Measurements from ENCODE around the gene TMIGD2.
"Not testable (repeated sequence)": the region's sequence is repeated elsewhere in the genome, so short reads cannot be mapped to it uniquely, and the experiment has no call there.

TMIGD2 gene, protein sequence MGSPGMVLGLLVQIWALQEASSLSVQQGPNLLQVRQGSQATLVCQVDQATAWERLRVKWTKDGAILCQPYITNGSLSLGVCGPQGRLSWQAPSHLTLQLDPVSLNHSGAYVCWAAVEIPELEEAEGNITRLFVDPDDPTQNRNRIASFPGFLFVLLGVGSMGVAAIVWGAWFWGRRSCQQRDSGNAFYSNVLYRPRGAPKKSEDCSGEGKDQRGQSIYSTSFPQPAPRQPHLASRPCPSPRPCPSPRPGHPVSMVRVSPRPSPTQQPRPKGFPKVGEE

DNA sequence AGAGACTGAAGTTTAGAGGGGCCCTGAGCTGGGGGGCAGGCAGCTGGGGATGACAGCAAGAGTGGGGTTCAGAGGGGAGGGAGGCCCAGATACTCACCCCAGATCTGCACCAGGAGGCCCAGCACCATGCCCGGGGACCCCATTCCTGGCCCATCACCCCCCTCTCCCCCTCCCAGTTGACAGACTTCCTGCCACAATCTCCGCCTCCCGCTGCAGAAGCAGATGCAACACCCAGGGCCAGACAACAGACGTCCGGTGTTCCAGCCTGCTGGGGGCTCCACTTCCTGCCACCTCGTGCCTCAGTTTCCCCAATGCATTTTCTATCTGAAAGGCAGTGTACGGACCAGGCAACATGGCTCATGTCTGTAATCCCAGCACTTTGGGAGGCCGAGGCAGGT lies at the start of gene TMIGD2:
Gene TMIGD2, minus strand, starts transcription at position 147 of the 398 bp plus-strand sequence. Its CDS starts 4 bp downstream, at position 143.
- DNase-seq: no peak

DNA sequence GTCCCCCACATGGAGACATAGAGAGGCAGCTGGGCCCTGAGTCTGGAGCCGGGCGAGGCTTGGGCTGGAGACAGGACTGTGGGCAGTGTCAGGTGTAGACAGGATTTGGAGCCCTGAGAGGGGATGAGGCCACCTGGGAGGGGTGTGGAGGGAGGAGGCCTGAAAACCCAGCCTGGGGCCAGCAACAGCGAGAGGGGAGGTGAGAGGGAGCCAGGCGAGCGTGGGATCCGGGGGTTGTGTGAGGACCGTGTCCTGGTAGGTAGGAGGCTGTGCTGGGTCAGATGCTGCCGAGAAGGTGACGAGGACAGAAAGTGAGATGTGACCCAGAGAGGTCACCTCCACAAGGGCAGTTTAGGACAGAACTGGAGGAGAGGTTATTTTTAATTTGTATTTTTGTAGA lies 48.5 kb upstream of the TMIGD2 start:
- DNase-seq: no peak

DNA sequence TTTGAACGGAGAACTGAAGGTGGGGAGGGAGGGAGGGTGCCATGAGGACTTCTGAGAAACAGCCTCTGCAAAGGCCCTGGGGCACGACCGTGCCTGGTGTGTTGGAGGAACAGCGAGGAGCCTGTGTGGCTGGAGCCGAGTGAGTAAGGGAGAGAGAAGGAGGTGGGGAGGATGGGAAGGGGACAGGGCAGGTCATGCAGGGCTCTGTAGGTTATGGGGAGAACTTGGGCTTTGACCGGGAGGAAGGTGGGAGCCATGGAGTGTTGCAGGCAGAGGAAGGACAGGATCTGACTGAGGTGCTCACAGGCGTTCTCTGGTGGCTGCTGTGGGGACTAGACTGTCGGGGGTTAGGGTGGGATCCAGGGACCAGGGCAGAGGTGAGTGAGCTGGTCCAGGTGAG lies 47.9 kb upstream of the TMIGD2 start:
- no peak for DNase-seq

DNA sequence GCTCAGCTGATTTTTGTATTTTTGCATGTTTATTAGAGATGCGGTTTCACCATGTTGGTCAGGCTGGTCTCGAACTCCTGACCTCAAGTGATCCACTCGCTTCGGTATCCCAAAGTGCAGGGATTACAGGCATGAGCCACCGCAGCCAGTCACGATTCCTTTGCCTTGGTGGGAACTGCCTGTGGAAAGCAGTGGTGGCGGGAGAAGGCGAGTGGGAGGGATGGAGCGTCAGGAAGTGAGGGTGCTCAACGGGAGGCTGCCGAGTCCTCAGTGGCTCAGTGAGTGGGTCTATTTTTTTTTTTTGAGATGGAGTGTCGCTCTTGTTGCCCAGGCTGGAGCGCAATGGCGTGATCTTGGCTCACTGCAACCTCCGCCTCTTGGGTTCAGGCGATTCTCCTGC lies 47.0 kb upstream of the TMIGD2 start:
- DNase-seq: not testable (repeated sequence)

DNA sequence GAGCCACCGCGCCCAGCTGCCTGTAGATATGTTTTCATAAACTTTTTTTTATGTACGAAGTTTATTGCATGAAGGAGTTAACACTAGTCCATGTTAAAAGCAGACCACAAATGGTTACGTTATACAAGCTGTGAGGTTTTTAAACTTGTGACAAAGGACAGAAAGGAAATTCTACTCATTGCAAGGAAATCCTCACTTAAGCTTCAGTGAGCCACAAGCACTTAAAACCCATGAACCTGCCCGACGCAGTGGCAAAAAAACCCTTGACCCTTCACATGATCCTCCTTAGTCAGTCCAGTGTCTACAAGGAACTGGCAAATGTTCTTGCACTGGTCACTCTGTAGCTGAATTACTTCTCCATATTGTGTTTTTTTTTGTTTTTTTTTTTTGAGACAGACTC lies 45.3 kb upstream of the TMIGD2 start:
- DNase-seq: no peak

DNA sequence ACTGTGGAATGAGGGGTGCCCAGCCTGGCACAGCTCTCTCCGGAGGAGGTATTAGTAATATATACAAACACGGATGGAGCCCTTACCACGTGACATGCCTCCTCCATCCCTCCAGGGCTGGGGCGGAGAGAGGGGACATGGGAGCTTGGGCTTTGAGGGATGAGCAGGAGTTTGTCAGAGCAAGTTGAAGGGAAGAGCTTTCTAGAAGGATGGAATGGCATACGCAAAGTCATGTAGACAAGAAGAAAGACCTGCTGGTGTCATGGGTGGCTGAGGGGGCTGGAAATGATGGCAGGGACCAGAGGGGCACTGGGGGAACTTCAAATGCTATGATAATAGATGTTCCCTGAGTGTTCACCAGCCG lies 43.8 kb upstream of the TMIGD2 start:
- DNase-seq: no peak

DNA sequence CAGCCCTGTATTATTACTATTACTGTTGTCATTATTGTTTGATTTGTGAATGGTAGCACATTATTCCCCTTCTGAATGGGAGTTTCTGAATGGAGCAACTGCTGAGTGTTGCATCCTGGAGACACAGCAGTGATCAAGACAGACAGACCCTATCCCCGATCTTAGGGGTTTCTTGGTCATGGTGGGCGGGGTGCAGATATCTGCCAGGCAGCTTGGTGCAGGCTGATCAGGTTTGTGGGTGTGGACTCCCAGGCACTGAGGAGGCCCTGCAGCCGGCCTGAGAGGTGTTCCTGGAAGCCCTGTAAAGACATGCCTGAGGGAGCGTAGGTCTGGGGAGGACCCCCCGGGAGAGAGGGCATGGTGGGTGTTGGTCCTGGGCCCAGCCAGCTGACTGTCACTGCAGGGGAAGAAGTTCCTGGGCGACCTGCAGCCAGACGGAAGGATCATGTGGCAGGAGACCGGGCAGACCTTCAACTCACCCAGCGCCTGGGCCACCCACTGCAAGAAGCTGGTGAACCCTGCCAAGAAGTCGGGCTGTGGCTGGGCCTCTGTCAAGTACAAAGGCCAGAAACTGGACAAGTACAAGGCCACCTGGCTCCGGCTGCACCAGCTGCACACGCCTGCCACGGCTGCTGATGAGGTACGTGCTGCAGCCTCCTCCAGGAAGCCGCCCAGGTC lies 43.3 kb upstream of the TMIGD2 start:
- no peak for DNase-seq

DNA sequence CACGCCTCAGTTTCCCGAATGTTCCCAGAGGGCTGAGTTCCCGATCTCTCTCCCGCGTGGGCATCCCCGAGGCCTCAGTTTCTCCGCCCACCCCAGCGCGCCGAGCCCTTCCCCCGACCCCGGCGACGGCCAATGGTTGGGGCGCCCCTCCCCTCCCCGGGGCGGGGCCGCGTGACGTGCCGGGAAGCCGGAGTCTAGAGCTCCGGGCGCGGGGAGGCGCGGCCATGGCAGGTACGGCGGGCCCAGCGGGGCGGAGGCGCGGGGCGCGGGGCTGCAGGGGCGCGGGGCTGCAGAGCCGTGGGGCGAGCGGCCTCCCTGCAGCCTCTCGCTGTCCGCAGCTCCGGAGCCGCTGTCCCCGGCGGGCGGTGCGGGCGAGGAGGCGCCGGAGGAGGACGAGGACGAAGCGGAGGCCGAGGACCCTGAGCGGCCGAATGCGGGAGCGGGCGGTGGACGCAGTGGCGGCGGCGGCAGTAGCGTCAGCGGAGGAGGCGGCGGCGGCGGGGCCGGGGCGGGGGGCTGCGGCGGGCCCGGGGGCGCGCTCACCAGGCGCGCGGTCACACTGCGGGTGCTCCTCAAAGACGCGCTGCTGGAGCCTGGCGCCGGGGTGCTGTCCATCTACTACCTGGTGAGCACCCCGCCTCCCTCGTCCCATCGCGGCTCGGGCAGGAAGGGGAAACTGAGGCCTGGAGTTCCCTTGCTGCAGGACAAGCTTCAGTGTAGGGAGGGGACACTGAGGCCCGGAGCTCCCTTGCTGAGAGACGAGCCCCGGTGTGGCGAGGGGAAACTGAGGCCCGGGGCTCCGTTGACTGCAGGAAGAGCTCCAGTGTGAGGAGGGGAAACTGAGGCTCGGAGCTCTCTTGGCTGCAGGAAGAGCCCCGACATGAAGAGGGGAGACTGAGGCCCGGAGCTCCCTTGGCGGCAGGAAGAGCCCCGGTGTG lies 41.5 kb upstream of the TMIGD2 start, which contains the start of gene MPND:
Gene MPND, plus strand, starts transcription at position 193 of the 938 bp plus-strand sequence. Its CDS starts 32 bp downstream, at position 225.
- DNase-seq: peak; percentile 74

DNA sequence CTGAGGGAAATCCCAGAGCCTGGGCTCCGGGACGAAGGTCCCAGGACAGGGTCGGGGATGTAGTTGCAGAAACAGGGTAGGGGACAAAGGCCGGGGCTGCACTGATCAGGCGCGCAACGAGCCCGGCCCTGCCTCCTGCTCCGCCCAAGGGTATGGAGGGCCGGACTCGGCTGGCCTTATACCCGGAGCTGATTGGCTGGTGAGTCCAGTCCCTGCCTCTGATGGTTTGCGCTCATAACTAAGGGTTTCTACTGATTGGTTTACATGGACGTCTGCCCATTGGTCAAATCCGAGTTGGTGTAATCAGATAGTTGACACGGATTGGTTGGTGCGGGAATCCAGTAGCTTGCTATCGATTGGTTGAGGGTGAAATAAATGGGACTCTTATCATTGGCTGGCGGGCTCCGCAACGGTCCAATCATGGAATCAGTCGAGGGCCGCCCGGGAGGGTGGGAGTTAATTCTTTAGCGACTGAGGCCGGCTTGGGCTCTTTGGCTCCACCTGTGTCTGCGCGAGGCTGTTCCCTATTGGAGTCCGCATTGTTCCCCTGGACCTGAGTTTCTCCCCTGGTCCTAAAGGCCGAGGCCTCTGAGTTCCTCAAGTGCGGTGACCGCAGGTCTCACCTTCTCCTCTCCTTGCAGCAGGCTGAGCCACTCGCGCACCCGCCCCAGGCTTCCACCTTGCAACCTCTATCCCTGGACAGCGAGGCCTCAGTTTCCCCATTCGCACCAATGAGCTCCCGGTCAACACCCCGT lies 40.6 kb upstream of the TMIGD2 start:
- peak; percentile 93 for DNase-seq

DNA sequence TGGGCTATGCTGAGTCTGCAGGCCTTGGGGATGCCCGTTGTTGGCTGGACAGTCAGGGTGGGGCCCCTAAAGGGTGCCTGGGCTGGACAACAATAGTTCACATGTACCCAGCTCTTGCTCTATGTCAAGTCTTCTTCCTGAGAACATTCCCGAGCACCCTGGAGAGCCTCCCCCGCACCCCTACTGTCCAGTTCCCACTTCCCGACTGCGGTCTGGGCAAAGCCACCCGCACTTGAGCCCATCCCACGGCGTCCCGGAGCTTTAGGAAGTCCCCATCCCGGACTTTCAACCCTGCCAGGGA lies 40.1 kb upstream of the TMIGD2 start:
- no peak for DNase-seq

DNA sequence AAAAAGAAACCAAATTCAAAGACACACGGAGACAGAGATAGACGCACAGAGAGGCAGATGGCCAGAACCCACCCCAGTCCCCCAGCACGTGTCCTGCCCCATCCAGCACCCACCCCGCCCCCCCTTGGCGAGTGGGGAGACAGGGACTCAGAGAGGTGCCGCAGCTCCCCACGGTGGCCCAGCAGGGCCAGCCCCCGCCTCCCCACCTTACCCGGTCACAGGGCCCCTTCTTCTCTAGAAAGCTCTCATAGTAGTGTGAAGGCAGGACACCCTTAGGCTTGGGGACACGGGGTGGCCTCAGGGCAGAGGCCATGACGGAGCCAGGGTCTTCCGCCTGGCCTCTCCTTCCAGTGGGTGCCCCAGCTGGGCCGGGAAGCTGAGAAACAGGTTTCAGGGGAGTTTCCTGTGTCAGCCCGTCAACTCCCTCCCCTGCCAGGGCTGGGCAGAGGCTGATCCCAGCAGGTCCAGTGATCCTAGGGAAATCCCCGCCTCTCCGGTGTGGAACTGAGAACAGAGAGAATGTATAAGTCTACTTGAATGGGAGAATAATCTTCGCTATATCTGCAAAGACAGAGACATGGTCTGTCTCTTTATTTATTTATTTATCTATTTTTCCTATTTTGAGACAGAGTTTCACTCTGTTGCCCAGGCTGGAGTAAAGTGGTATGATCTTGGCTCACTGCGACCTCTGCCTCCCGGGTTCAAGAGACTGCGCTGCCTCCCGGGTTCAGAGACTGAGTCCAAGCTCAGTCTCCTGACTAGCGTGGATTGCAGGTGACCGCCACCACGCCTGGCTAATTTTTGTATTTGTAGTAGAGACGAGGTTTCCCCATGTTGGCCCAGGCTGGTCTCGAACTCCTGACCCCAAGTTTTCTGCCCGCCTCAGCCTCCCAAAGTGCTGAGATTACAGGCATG lies 36.5 kb upstream of the TMIGD2 start, which contains the start of gene STAP2:
Gene STAP2, minus strand, starts transcription at position 387 of the 915 bp plus-strand sequence. Its CDS starts 74 bp downstream, at position 313.
- no peak for DNase-seq

DNA sequence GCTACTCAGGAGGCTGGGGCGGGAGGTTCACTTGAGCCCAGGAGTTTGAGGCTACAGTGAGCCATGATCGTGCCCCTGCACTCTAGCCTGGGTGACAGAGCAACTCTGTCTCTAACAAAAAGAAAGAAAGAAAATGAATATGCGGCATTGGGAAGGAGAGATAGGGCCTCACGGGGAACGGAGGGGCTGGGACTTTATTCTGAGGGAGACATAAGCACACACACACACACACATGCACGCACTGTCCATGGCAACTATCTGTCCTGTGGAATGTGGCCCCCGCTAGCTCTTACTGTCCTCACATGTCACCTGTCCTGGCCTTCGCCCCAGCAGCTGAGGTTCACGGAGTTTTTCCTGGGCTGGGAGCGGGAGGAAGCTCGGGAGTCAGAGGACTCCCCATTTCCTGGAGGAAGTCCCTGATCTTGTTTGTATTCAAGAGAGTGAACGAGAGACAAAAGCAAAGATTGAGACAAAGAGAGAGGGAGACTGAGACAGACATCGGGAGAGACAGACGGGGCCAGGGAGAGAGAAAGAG lies 35.8 kb upstream of the TMIGD2 start:
- no peak for DNase-seq

DNA sequence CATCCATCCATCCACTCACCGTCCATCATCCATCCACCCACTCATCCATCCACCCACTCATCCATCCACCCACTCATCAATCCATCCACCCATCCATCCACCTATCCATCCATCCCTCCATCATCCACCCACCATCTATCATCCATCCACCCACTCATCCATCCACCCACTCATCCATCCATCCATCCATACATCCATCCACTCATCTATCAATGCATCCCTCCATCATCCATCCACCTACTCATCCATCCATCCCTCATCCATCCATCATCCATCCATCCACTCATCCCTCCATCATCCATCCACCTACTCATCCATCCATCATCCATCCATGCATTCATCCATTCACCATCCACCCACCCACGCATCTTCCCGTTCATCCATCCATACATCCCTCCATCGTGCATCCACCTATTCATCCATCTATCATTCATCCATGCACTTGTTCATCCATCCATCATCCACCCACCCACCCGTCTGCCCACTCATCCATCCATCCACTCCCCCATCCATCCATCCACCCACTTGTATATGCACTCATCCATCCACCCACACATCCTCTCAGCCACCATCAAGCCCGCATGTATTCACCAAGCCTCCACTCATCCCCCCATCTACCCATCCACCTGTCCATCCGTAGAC lies 32.9 kb upstream of the TMIGD2 start:
- no peak for DNase-seq

DNA sequence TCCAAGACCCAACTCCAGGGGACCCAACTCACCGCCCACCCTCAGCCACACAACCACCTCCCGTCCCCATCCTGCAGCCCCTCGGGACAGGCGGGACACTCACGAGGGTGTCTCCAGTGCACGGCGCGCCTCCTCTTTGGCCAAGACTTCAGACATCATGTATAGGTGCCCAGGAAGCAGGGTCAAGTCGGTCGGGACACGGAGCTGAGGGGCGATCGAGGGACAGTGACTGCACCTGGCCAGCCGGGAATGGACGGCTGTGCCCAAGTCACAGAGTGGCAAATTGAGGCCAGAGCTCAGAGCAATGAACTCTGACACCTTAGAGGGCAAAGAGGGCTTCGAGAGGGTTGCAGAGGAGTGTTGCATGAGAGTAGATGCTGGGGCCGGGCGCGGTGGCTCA lies 27.7 kb upstream of the TMIGD2 start:
- DNase-seq: no peak

DNA sequence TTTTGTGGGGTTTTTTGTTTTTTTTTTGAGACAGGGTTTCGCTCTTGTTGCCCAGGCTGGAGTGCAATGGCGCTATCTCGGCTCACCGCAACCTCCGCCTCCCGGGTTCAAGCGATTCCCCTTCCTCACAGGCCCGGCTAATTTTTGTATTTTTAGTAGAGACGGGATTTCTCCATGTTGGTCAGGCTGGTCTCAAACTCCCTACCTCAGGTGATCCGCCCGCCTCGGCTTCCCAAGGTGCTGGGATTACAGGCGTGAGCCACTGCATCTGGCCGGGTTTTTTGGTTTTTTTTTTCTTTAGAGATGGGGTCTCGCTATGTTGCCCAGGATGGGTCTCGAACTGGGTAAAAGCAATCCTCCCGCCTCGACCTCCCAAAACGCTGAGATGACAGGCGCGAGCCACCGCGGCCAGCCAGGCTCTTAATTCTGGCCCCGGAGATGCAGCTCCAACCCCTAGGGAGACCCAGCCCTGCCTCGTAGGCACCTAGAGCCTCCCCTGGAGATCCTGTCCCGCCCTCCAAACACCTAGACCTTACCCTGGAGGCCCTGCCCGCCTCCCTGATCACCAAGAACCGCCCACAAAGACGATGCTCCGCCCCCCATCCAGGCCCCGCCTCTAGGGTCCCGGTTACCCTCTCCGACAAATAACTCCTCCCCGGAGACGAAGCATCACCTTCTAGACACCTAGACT lies 26.9 kb upstream of the TMIGD2 start:
- DNase-seq: not testable (repeated sequence)

DNA sequence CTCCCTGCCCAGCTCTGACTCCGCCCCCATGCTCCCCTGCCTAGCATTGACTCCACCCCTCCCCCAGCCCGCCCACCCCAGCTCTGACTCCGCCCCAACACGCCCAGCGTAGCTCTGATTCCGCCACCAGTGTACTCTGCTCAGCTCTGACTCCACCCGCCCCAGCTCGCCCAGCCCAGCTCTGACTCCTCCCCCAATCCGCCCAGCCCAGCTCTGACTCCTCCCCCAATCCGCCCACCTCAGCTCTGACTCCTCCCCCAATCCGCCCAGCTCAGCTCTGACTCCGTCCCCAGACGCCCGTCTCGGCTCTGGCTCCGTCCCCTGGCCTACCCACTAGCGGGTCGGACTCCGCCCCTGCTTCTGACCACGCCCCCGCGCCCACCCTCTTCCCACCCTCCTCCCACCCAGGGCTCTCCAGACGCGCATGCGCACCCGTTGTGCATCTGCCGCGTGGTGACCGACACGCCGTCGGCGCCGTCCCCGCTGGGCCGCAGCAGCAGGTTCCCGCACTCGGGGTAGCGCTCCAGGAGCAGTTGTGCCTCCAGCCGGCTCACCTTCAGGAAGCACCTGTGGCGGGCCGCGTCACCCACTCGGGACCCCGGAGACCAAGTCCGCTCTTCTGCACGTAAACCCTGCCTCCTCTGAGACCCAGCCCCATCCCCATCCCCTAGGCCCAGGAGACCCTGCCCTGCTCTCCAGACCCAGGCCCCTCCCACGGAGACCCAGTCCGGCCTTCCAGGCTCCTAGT lies 26.2 kb upstream of the TMIGD2 start:
- DNase-seq: no peak

DNA sequence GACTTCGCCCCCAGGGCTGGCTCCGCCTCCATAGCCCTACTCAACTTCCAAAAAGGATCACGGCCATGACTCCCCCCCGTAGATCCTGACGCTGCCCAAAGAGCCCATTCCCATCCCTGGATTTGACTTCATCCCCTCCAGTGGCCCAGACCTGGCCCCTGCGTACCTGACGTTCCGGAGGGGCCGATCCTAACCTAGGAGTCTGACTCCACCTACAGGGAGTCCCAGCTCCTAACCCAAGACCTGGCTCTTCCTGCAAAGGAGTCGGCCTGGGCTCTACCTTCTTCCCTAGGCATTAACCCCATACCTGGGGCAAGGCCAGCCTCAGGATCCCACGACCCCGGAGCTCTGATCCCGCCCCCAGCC lies 25.7 kb upstream of the TMIGD2 start:
- DNase-seq: no peak

DNA sequence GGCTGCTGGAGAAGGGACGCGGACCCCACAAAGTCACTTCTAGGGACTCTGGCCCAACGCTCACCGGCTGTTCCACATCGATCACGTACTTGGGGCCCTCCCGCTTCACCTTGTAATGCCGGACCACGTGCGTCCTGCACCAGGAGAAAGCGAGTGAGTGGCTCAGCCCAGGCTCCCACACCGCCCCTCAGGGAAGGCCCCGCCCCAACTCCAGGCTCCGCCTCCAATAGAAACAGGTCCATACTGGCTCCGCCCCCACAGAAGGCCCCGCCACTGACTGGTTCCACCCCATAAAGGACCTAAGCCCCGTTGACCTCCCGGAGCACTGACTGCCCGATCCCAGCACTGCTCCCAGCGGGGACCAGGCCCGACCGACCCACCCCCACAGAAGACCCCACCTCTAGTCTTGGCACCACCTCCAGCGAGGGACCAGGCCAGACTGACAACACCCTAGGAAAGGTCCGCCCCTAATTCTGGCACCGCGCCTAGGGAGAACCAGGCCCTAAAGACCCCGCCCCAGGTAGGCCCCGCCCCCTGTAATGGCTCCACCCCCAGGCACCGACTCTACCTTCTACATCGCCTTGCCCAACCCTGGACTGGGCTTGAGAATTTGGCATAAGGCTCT lies 25.2 kb upstream of the TMIGD2 start:
- DNase-seq: no peak

DNA sequence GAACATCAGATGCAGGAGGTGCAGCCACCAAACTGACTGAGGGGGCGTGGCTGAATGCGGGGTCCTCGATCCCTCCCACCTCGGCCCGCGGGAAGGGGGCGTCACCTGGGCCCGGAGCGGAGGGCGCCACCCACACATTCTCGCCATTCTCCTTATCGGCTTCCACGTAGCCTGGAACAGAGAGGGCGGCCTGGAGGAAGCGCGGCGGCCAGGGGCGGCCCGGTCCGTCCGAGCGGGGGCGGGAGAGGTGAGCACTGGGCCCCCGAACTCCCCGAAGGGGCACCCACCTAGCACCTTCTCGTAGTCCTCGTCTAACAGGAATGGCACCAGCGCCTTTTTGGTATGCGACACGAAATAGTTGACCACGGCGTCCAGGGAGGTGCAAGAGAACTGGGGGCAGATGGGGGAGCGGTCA lies 24.7 kb upstream of the TMIGD2 start:
- DNase-seq: no peak

Data from NK-92 treated with Interleukin-12 subunit alpha and Interleukin-12 subunit beta, amount 100 ng/mL, for 24 hours (cell line).